Astrocyte (in vitro differentiated cells and primary cell): Measurements from ENCODE around the gene ARCN1. TPM values are rescaled to one million over a fixed set of nuclear protein-coding genes. Genes with fewer than 3 reads are reported as not detected.

Source experiments
- DNase-seq: peaks from one replicate; pipeline ENCODE4 v3.0.0-alpha.2; 2010; ENCODE audit warnings: low read depth
- FAIRE-seq: peaks from 2 replicates; lab custom pipeline; 2011; peaks lifted over from hg19 to GRCh38; lab: Jason Lieb, UNC
- H2AFZ ChIP-seq: 2 replicates; pipeline ENCODE4 v1.6.0; 2012; ENCODE audit warnings: low read depth, low read length, inconsistent platforms
- H3K27ac ChIP-seq: 2 replicates; pipeline ENCODE4 v1.5.1; 2011; ENCODE audit warnings: low read depth, low read length, inconsistent platforms
- H3K27me3 ChIP-seq: 2 replicates; pipeline ENCODE4 v1.6.0; 2011; ENCODE audit warnings: low read length, inconsistent platforms; ENCODE audit not compliant: insufficient read depth
- H3K36me3 ChIP-seq: 2 replicates; pipeline ENCODE4 v1.5.1; 2011; ENCODE audit warnings: low read length, inconsistent platforms; ENCODE audit not compliant: insufficient read depth
- H3K4me1 ChIP-seq: 2 replicates; pipeline ENCODE4 v1.5.1; 2011; ENCODE audit warnings: low read length, inconsistent platforms; ENCODE audit not compliant: insufficient read depth
- H3K4me2 ChIP-seq: 2 replicates; pipeline ENCODE4 v1.6.0; 2012; ENCODE audit warnings: low read length, inconsistent platforms
- H3K4me3 ChIP-seq: 2 replicates; pipeline ENCODE4 v1.5.1; 2011; ENCODE audit warnings: low read depth, mild to moderate bottlenecking, low read length, inconsistent platforms; ENCODE audit not compliant: insufficient read depth
- H3K79me2 ChIP-seq: 2 replicates; pipeline ENCODE4 v1.6.0; 2012; ENCODE audit warnings: mild to moderate bottlenecking, low read length, inconsistent platforms; ENCODE audit not compliant: insufficient read depth
- H3K9ac ChIP-seq: 2 replicates; pipeline ENCODE4 v1.6.0; 2012; ENCODE audit warnings: mild to moderate bottlenecking, low read length, inconsistent platforms
- H3K9me3 ChIP-seq: 2 replicates; pipeline ENCODE4 v1.5.1; 2012; ENCODE audit warnings: low read depth, mild to moderate bottlenecking, low read length, inconsistent platforms; ENCODE audit not compliant: insufficient read depth
- H4K20me1 ChIP-seq: 2 replicates; pipeline ENCODE4 v1.6.0; 2012; ENCODE audit warnings: low read length, inconsistent platforms; ENCODE audit not compliant: insufficient read depth
- H3K27ac Mint-ChIP-seq: one replicate; pipeline ENCODE4 v1.8.0; 2021; ENCODE audit warnings: mild to moderate bottlenecking, mixed read lengths; ENCODE audit not compliant: unreplicated experiment
- H3K27me3 Mint-ChIP-seq: one replicate; pipeline ENCODE4 v1.8.0; 2021; ENCODE audit warnings: low read depth, mixed read lengths; ENCODE audit not compliant: unreplicated experiment
- H3K36me3 Mint-ChIP-seq: one replicate; pipeline ENCODE4 v1.8.0; 2021; ENCODE audit warnings: low read depth, mixed read lengths; ENCODE audit not compliant: unreplicated experiment
- H3K4me1 Mint-ChIP-seq: one replicate; pipeline ENCODE4 v1.8.0; 2021; ENCODE audit warnings: low read depth, mixed read lengths; ENCODE audit not compliant: unreplicated experiment
- H3K4me3 Mint-ChIP-seq: one replicate; pipeline ENCODE4 v1.8.0; 2021; ENCODE audit warnings: mild to moderate bottlenecking, moderate library complexity, mixed read lengths; ENCODE audit not compliant: unreplicated experiment
- H3K9me3 Mint-ChIP-seq: one replicate; pipeline ENCODE4 v1.8.0; 2021; ENCODE audit warnings: mild to moderate bottlenecking, mixed read lengths; ENCODE audit not compliant: unreplicated experiment
- CTCF ChIP-seq: IDR thresholded peaks from 2 replicates; pipeline ENCODE4 v1.5.1; 2011; ENCODE audit warnings: low read depth, mild to moderate bottlenecking, inconsistent platforms, low read length, moderate library complexity; ENCODE audit not compliant: insufficient read depth
- EZH2 ChIP-seq: IDR thresholded peaks from 2 replicates; pipeline ENCODE4 v1.6.1; 2012; ENCODE audit warnings: mild to moderate bottlenecking, low read length, inconsistent platforms; ENCODE audit not compliant: insufficient read depth
- total RNA-seq: library from RNA; stranded (reverse); gene quantifications from 2 replicates; pipeline ENCODE4 v1.2.1, GENCODE V29; 2021

ARCN1 gene
- total RNA-seq, 1 donor from 2014 or later: 255 TPM

- Histone ChIP-seq H3K79me2 (peaks cover 44% of the 10 kb centered on the region), H3K27me3 (no peaks in the 10 kb centered on the region), H3K9me3 (no peaks in the 10 kb centered on the region), H4K20me1 (peaks cover 16% of the 10 kb centered on the region), H3K4me2 (peak overlapping the region; percentile 95), H3K4me3 (peak overlapping the region; percentile 11), H3K36me3 (peaks cover 14% of the 10 kb centered on the region), H3K4me1 (peaks cover 55% of the 10 kb centered on the region), H3K9ac (peak overlapping the region; percentile 82), H3K27ac (peak overlapping the region; percentile 99), H2AFZ (peak overlapping the region; percentile 23)
- FAIRE-seq (peak; percentile 60), DNase-seq (peak; percentile 87)
- Mint-ChIP-seq H3K9me3 (peaks cover 3% of the 10 kb centered on the region), H3K27ac (peak overlapping the region; percentile 95), H3K4me1 (peaks cover 75% of the 10 kb centered on the region), H3K4me3 (peak overlapping the region; percentile 63), H3K27me3 (no peaks in the 10 kb centered on the region), H3K36me3 (peaks cover 15% of the 10 kb centered on the region)
- TF ChIP-seq CTCF: no peak
- TF ChIP-seq EZH2: no peak
Measured at GRCh38 chr11:118618115-118618990, 46.1 kb downstream of the ARCN1 start.

GRCh38 chr11:118618991-118619375 is 46.8 kb downstream of the ARCN1 start:
- no peak for FAIRE-seq
- Mint-ChIP-seq H3K36me3 (peaks cover 15% of the 10 kb centered on the region), H3K9me3 (peaks cover 5% of the 10 kb centered on the region), H3K4me1 (peaks cover 79% of the 10 kb centered on the region), H3K27ac (peak overlapping the region; percentile 95), H3K4me3 (peak overlapping the region; percentile 72), H3K27me3 (no peaks in the 10 kb centered on the region)
- H3K79me2 ChIP-seq: peaks cover 43% of the 10 kb centered on the region
- peak overlapping the region; percentile 82 for H3K9ac ChIP-seq
- peak overlapping the region; percentile 95 for H3K4me2 ChIP-seq
- H3K27me3 ChIP-seq: no peaks in the 10 kb centered on the region
- peaks cover 58% of the 10 kb centered on the region for H3K4me1 ChIP-seq
- no peak for TF ChIP-seq EZH2
- no peak for TF ChIP-seq CTCF
- no peak overlapping the region for H2AFZ ChIP-seq
- peak overlapping the region; percentile 11 for H3K4me3 ChIP-seq
- peak; percentile 90 for DNase-seq
- peaks cover 22% of the 10 kb centered on the region for H4K20me1 ChIP-seq
- H3K36me3 ChIP-seq: peaks cover 14% of the 10 kb centered on the region
- H3K9me3 ChIP-seq: no peaks in the 10 kb centered on the region
- peak overlapping the region; percentile 99 for H3K27ac ChIP-seq
